ENCODE measurements around the gene SORCS2. TPM values are rescaled to one million over a fixed set of nuclear protein-coding genes. Genes with fewer than 3 reads are reported as not detected.

The SORCS2 gene
- total RNA-seq, 3 donors from 2014 or later = 0.66 to 1.3 (median 0.80) TPM

GRCh38 chr4:7218686-7219085 is 26.3 kb downstream of the SORCS2 start:
- DNase-seq (ENCODE audit: low spot score in 2 of 2) = no peak
- peaks cover 0 to 7% of the 10 kb centered on the region in 2 donors for H3K9me3 ChIP-seq
- TF ChIP-seq, protein P1, sequence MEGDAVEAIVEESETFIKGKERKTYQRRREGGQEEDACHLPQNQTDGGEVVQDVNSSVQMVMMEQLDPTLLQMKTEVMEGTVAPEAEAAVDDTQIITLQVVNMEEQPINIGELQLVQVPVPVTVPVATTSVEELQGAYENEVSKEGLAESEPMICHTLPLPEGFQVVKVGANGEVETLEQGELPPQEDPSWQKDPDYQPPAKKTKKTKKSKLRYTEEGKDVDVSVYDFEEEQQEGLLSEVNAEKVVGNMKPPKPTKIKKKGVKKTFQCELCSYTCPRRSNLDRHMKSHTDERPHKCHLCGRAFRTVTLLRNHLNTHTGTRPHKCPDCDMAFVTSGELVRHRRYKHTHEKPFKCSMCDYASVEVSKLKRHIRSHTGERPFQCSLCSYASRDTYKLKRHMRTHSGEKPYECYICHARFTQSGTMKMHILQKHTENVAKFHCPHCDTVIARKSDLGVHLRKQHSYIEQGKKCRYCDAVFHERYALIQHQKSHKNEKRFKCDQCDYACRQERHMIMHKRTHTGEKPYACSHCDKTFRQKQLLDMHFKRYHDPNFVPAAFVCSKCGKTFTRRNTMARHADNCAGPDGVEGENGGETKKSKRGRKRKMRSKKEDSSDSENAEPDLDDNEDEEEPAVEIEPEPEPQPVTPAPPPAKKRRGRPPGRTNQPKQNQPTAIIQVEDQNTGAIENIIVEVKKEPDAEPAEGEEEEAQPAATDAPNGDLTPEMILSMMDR (IDR thresholded peaks at IDR 0.05) = no peak
- TF ChIP-seq POLR2A (IDR thresholded peaks at IDR 0.05) (no peak), POLR2AphosphoS5 (IDR thresholded peaks at IDR 0.05) (no peak)
- no peaks in the 10 kb centered on the region for H3K36me3 ChIP-seq
- no peaks in the 10 kb centered on the region for H3K27me3 ChIP-seq
- H3K4me3 ChIP-seq = no peak overlapping the region
- H3K27ac ChIP-seq = no peak overlapping the region
- H3K4me1 ChIP-seq = no peaks in the 10 kb centered on the region
- intact Hi-C loops (cut with DNase I; ENCODE audit: low total_unique reads) = no loop called here

DNA sequence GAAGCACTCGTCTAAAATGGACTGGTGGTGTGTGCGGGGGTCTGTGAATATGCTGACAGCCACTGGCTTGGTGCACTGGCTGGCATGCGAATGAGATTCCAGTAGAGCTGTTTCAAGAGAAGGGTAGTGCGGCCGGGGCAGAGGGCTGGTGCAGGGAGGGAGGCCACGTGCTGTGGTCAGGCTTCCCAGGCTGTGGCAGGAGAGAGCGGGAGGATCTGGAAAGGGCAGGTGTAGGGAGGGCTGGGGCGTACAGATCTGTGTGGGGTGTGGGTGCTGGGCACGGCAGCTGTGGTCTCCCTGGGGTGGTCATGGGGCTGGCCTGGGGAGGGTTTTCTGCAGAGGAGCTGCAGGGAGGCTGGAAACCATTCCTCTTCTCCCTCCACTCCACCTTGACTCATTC is 30.2 kb downstream of the SORCS2 start:
- intact Hi-C loops (cut with DNase I; ENCODE audit: low total_unique reads) = no loop called here
- H3K27me3 ChIP-seq = no peaks in the 10 kb centered on the region
- TF ChIP-seq POLR2A (IDR thresholded peaks at IDR 0.05) (no peak), POLR2AphosphoS5 (IDR thresholded peaks at IDR 0.05) (no peak)
- TF ChIP-seq, protein P1 (IDR thresholded peaks at IDR 0.05) = no peak

DNA sequence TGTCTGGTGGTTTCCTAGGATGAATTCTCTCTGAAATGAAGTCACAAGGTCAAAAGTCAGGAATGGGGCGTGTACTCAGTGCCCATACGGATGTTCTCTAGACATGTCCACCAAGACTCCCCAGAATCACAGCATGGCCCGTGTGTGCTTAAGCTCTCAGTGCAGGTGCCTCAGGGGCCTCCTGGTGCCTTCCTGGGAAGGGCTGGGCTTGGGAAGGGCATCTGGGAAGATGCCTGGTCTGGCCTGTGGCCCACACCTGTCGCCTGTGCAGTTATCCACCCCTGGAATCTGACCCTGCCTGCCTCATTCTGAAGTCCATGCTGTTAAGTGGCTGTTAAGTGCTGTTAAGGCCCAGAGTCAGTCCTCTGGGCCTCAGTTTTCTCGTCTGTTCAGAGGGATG is 31.2 kb downstream of the SORCS2 start:
- TF ChIP-seq POLR2A (IDR thresholded peaks at IDR 0.05) (no peak), POLR2AphosphoS5 (IDR thresholded peaks at IDR 0.05) (no peak)
- TF ChIP-seq, protein P1 (IDR thresholded peaks at IDR 0.05) = no peak
- no peak for DNase-seq (ENCODE audit: low spot score in 2 of 2)
- H3K27me3 ChIP-seq = no peaks in the 10 kb centered on the region
- no peaks in the 10 kb centered on the region for H3K36me3 ChIP-seq
- H3K4me1 ChIP-seq = no peaks in the 10 kb centered on the region
- no peak overlapping the region for H3K4me3 ChIP-seq
- no peaks in the 10 kb centered on the region for H3K9me3 ChIP-seq
- intact Hi-C loops (cut with DNase I; ENCODE audit: low total_unique reads) = no loop called here
- no peak overlapping the region for H3K27ac ChIP-seq

More for the DNA sequence above, 30.2 kb downstream of the SORCS2 start:
- Histone ChIP-seq H3K9me3 (no peaks in the 10 kb centered on the region), H3K27ac (no peak overlapping the region), H3K36me3 (no peaks in the 10 kb centered on the region), H3K4me3 (no peak overlapping the region), H3K4me1 (no peaks in the 10 kb centered on the region)
- DNase-seq (ENCODE audit: low spot score in 2 of 2) = no peak

DNA sequence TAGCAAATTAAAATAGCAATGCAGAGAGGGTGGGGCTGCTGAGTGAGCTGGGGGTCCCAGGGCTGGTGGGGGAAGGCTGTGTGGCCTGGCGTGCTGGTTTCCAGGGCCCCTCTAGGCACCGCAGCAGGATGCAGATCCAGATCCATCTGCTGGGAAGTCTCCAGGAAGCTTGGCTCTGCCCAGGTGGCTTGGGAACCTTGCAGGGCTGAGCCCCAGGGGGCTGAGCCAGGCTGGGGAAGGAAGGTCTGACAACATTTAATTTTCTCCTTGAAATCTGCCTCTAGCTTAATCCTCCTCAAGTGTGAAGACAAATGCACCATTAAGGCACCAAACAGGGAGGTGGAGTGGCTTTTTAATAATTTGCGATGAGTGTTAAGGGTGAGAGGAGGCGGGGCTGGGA is 31.7 kb downstream of the SORCS2 start:
- no peaks in the 10 kb centered on the region for H3K27me3 ChIP-seq
- H3K9me3 ChIP-seq = no peaks in the 10 kb centered on the region
- TF ChIP-seq POLR2A (IDR thresholded peaks at IDR 0.05) (no peak), POLR2AphosphoS5 (IDR thresholded peaks at IDR 0.05) (no peak)
- TF ChIP-seq, protein P1 (IDR thresholded peaks at IDR 0.05) = no peak
- no peaks in the 10 kb centered on the region for H3K36me3 ChIP-seq
- intact Hi-C loops (cut with DNase I; ENCODE audit: low total_unique reads) = loop anchor here (2.0 kb wide), 1 partner anchor 37 kb away; no protein-coding TSS in a partner anchor
- H3K4me1 ChIP-seq = no peaks in the 10 kb centered on the region
- H3K4me3 ChIP-seq = no peak overlapping the region
- H3K27ac ChIP-seq = no peak overlapping the region
- DNase-seq (ENCODE audit: low spot score in 2 of 2) = no peak

GRCh38 chr4:7224878-7225533 is 32.7 kb downstream of the SORCS2 start:
- no peaks in the 10 kb centered on the region for H3K4me1 ChIP-seq
- H3K9me3 ChIP-seq = no peaks in the 10 kb centered on the region
- no peak for DNase-seq (ENCODE audit: low spot score in 2 of 2)
- no peaks in the 10 kb centered on the region for H3K27me3 ChIP-seq
- H3K27ac ChIP-seq = no peak overlapping the region
- intact Hi-C loops (cut with DNase I; ENCODE audit: low total_unique reads) = loop anchor here (2.0 kb wide), 1 partner anchor 38 kb away; no protein-coding TSS in a partner anchor
- H3K36me3 ChIP-seq = no peaks in the 10 kb centered on the region
- no peak for TF ChIP-seq POLR2AphosphoS5 (IDR thresholded peaks at IDR 0.05)
- no peak for TF ChIP-seq POLR2A (IDR thresholded peaks at IDR 0.05)
- TF ChIP-seq, protein P1 (IDR thresholded peaks at IDR 0.05) = no peak
- no peak overlapping the region for H3K4me3 ChIP-seq

All from breast epithelium (tissue), 4 donors.